H9 (cell line): ENCODE results near the gene ST7L. TPM values are rescaled to one million over a fixed set of nuclear protein-coding genes. Genes with fewer than 3 reads are reported as not detected.

Experiments
- DNase-seq: peaks from one replicate; pipeline ENCODE4 v3.0.0-alpha.2; 2017
- H2AFZ ChIP-seq: one replicate; pipeline ENCODE4 v1.6.1; 2013; ENCODE audit warnings: mild to moderate bottlenecking, low read length, control low read depth, moderate library complexity
- H2AK5ac ChIP-seq: 2 replicates; pipeline ENCODE4 v1.6.1; 2013; ENCODE audit warnings: low read length, control low read depth, mixed read lengths; ENCODE audit not compliant: insufficient read length
- H2BK120ac ChIP-seq: one replicate; pipeline ENCODE4 v1.6.1; 2013; ENCODE audit warnings: low read depth, mild to moderate bottlenecking, low read length, control low read depth, inconsistent platforms; ENCODE audit not compliant: poor library complexity, severe bottlenecking
- H2BK12ac ChIP-seq: 2 replicates; pipeline ENCODE4 v1.6.1; 2013; ENCODE audit warnings: low read length, control low read depth, mixed read lengths, low read depth; ENCODE audit not compliant: insufficient read length
- H2BK15ac ChIP-seq: 2 replicates; pipeline ENCODE4 v1.6.1; 2013; ENCODE audit warnings: low read depth, low read length, control low read depth
- H2BK20ac ChIP-seq: one replicate; pipeline ENCODE4 v1.6.1; 2013; ENCODE audit warnings: low read depth, mild to moderate bottlenecking, low read length, control low read depth, inconsistent platforms; ENCODE audit not compliant: poor library complexity, severe bottlenecking
- H2BK5ac ChIP-seq: 2 replicates; pipeline ENCODE4 v1.6.1; 2013; ENCODE audit warnings: low read length, control low read depth, mixed read lengths; ENCODE audit not compliant: insufficient read length
- H3K14ac ChIP-seq: 2 replicates; pipeline ENCODE4 v1.6.1; 2013; ENCODE audit warnings: low read length, control low read depth; ENCODE audit not compliant: insufficient read depth
- H3K18ac ChIP-seq: 2 replicates; pipeline ENCODE4 v1.6.1; 2013; ENCODE audit warnings: low read depth, mild to moderate bottlenecking, mixed read lengths, low read length, control low read depth; ENCODE audit not compliant: insufficient read length
- H3K23ac ChIP-seq: 2 replicates; pipeline ENCODE4 v1.6.1; 2013; ENCODE audit warnings: low read length, control low read depth, mixed read lengths, low read depth; ENCODE audit not compliant: insufficient read length
- H3K23me2 ChIP-seq: 2 replicates; pipeline ENCODE4 v1.6.1; 2013; ENCODE audit warnings: low read depth, mild to moderate bottlenecking, mixed read lengths, low read length, control low read depth; ENCODE audit not compliant: insufficient read length, poor library complexity, severe bottlenecking
- H3K27ac ChIP-seq: 2 replicates; pipeline ENCODE4 v1.5.1; 2013; ENCODE audit warnings: low read length, control low read depth, mixed read lengths, low read depth; ENCODE audit not compliant: insufficient read length
- H3K27me3 ChIP-seq: 2 replicates; pipeline ENCODE4 v1.6.1; 2013; ENCODE audit warnings: low read length, control low read depth, inconsistent platforms; ENCODE audit not compliant: insufficient read depth
- H3K4ac ChIP-seq: 2 replicates; pipeline ENCODE4 v1.6.1; 2013; ENCODE audit warnings: low read depth, mild to moderate bottlenecking, control low read depth, inconsistent platforms, low read length, moderate library complexity
- H3K4me1 ChIP-seq: 2 replicates; pipeline ENCODE4 v1.6.1; 2013; ENCODE audit warnings: low read length, control low read depth, inconsistent platforms; ENCODE audit not compliant: insufficient read depth
- H3K4me2 ChIP-seq: 2 replicates; pipeline ENCODE4 v1.6.1; 2013; ENCODE audit warnings: low read length, control low read depth, mixed read lengths; ENCODE audit not compliant: insufficient read length, insufficient read depth
- H3K56ac ChIP-seq: 2 replicates; pipeline ENCODE4 v1.6.1; 2013; ENCODE audit warnings: low read depth, mild to moderate bottlenecking, mixed read lengths, low read length, control low read depth; ENCODE audit not compliant: insufficient read length
- H3K79me1 ChIP-seq: 2 replicates; pipeline ENCODE4 v1.6.1; 2013; ENCODE audit warnings: low read depth, mild to moderate bottlenecking, moderate library complexity, low read length, control low read depth, inconsistent platforms; ENCODE audit not compliant: insufficient read depth, poor library complexity, severe bottlenecking
- H3K79me2 ChIP-seq: 2 replicates; pipeline ENCODE4 v1.6.1; 2013; ENCODE audit warnings: low read length, control low read depth, inconsistent platforms; ENCODE audit not compliant: insufficient read depth
- H3K9ac ChIP-seq: 2 replicates; pipeline ENCODE4 v1.6.1; 2013; ENCODE audit warnings: low read length, control low read depth, mixed read lengths; ENCODE audit not compliant: insufficient read length; ENCODE audit errors: extremely low read depth
- H3K9me3 ChIP-seq: one replicate; pipeline ENCODE4 v1.6.1; 2013; ENCODE audit warnings: low read depth, low read length, inconsistent platforms; ENCODE audit not compliant: control insufficient read depth
- H3T11ph ChIP-seq: one replicate; pipeline ENCODE4 v1.6.1; 2013; ENCODE audit warnings: mild to moderate bottlenecking, low read length, control low read depth, inconsistent platforms
- H4K20me1 ChIP-seq: one replicate; pipeline ENCODE4 v1.6.1; 2013; ENCODE audit not compliant: control insufficient read depth, insufficient read length, insufficient read depth
- H4K5ac ChIP-seq: 2 replicates; pipeline ENCODE4 v1.6.1; 2013; ENCODE audit warnings: low read depth, mild to moderate bottlenecking, mixed read lengths, low read length, control low read depth; ENCODE audit not compliant: insufficient read length
- H4K8ac ChIP-seq: replicated peaks from 2 replicates; pipeline ENCODE4 v1.6.1; 2013; ENCODE audit warnings: low read length, control low read depth, mixed read lengths, low read depth; ENCODE audit not compliant: insufficient read length
- H4K91ac ChIP-seq: 2 replicates; pipeline ENCODE4 v1.6.1; 2013; ENCODE audit warnings: low read depth, mild to moderate bottlenecking, moderate library complexity, mixed read lengths, low read length, control low read depth; ENCODE audit not compliant: insufficient read length
- H3K27ac Mint-ChIP-seq, 3 experiments: 2 replicates in 2 of 3; 3 replicates in 1 of 3; pipeline ENCODE4 v1.8.0; 2020 to 2021; ENCODE audit warnings: mixed read lengths in 3 of 3, mild to moderate bottlenecking in 1 of 3, moderate library complexity in 1 of 3
- H3K27me3 Mint-ChIP-seq: 2 replicates; pipeline ENCODE4 v1.8.0; 2021; ENCODE audit warnings: low read depth, mild to moderate bottlenecking, moderate library complexity, mixed read lengths
- H3K36me3 Mint-ChIP-seq, 3 experiments: 2 replicates in 2 of 3; 3 replicates in 1 of 3; pipeline ENCODE4 v1.8.0; 2020 to 2021; ENCODE audit warnings: low read depth in 3 of 3, mixed read lengths in 3 of 3; ENCODE audit not compliant: insufficient read depth in 1 of 3
- H3K4me1 Mint-ChIP-seq, 2 experiments: 2 replicates each; pipeline ENCODE4 v1.8.0; 2020; ENCODE audit warnings: mixed read lengths in 2 of 2
- H3K4me3 Mint-ChIP-seq, 2 experiments: 2 replicates in 1 of 2; 3 replicates in 1 of 2; pipeline ENCODE4 v1.8.0; 2020 to 2021; ENCODE audit warnings: mild to moderate bottlenecking in 2 of 2, mixed read lengths in 2 of 2, moderate library complexity in 1 of 2
- H3K9me3 Mint-ChIP-seq, 2 experiments: 2 replicates in 1 of 2; 3 replicates in 1 of 2; pipeline ENCODE4 v1.8.0; 2020; ENCODE audit warnings: mild to moderate bottlenecking in 2 of 2, mixed read lengths in 2 of 2, moderate library complexity in 1 of 2
- CTCF ChIP-seq: fragments of 200-600 bp; sonication (generic); conservative IDR thresholded peaks from 3 replicates; pipeline ENCODE4 v1.8.0; 2021; ENCODE audit warnings: antibody characterized with exemption, mild to moderate bottlenecking
- WGBS: extraction: QIAGEN DNeasy Blood & Tissue Kit; methylation state at CpG from one replicate; pipeline ENCODE4 v1.1.7; 2013; ENCODE audit warnings: missing lambda C conversion rate, low lambda C conversion rate, mixed read lengths; ENCODE audit not compliant: insufficient read length; ENCODE audit errors: extremely low coverage; 5-methylcytosine and 5-hydroxymethylcytosine counted together
- total RNA-seq: library from RNA; stranded (reverse); gene quantifications from 2 replicates; pipeline ENCODE4 v1.2.1, GENCODE V29; 2021

The ST7L gene
- total RNA-seq, 1 experiment from 2014 or later, result 16.0 TPM

GRCh38 chr1:112507336-112507735, 111.6 kb downstream of the ST7L start:
- Histone ChIP-seq H3K27me3 (peaks cover 58% of the 10 kb centered on the region), H3K9me3 (no peaks in the 10 kb centered on the region), H2BK120ac (no peak overlapping the region), H2BK12ac (no peak overlapping the region), H3K23me2 (peaks cover 25% of the 10 kb centered on the region), H4K8ac (no peak overlapping the region), H4K5ac (no peak overlapping the region), H2AK5ac (no peak overlapping the region), H3K56ac (no peak overlapping the region), H2AFZ (no peak overlapping the region), H3K4me2 (peak overlapping the region; percentile 93), H2BK20ac (no peak overlapping the region), H3T11ph (no peak overlapping the region), H4K20me1 (no peaks in the 10 kb centered on the region), H3K4me1 (0 out of 2 replicates have a peak, but pooled peaks cover 3% of the 10 kb centered on the region), H3K79me2 (no peaks in the 10 kb centered on the region), H2BK15ac (no peak overlapping the region), H3K18ac (no peak overlapping the region), H4K91ac (no peak overlapping the region), H3K27ac (no peak overlapping the region), H2BK5ac (no peak overlapping the region), H3K9ac (no peak overlapping the region), H3K23ac (no peak overlapping the region), H3K79me1 (no peaks in the 10 kb centered on the region), H3K4ac (no peak overlapping the region), H3K14ac (no peak overlapping the region)
- Mint-ChIP-seq H3K4me3 (peak overlapping the region; percentile 70 to 88), H3K27me3 (peaks cover 96% of the 10 kb centered on the region), H3K27ac (no peak overlapping the region), H3K36me3 (no peaks in the 10 kb centered on the region), H3K4me1 (peaks cover 27 to 56% of the 10 kb centered on the region in 2 experiments), H3K9me3 (no peaks in the 10 kb centered on the region; a peak in 1 of 5 replicates)
- no peak for DNase-seq
- TF ChIP-seq CTCF, result no peak
- whole genome bisulfite sequencing, result no CpG with 5 or more reads among the region's 9 CpGs
